ENCODE data around the gene TCTA. TPM values are rescaled to one million over a fixed set of nuclear protein-coding genes. Genes with fewer than 3 reads are reported as not detected.

Gene TCTA
- total RNA-seq, 1 donor from 2014 or later = 38.1 TPM

DNA sequence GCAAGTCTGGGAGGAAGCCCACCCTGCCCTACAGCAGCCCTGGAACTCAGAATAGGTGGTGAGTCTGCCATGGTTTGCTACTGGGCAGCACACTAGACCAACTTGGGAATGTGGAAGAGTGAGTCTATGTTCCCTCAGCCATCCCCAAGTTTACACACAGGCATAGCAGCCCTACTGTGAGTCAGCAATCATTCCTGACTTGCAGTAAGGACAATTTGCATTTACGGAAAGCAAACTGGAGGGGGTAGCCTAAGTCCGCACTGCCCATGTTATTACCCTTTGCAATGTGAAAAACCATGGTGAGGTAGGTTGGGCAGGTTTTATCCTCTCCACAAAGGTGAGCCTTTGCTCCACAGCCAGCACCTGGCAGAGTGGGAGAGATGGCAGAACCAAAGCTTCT is 4.6 kb downstream of the TCTA start:
- TF ChIP-seq, protein P1, sequence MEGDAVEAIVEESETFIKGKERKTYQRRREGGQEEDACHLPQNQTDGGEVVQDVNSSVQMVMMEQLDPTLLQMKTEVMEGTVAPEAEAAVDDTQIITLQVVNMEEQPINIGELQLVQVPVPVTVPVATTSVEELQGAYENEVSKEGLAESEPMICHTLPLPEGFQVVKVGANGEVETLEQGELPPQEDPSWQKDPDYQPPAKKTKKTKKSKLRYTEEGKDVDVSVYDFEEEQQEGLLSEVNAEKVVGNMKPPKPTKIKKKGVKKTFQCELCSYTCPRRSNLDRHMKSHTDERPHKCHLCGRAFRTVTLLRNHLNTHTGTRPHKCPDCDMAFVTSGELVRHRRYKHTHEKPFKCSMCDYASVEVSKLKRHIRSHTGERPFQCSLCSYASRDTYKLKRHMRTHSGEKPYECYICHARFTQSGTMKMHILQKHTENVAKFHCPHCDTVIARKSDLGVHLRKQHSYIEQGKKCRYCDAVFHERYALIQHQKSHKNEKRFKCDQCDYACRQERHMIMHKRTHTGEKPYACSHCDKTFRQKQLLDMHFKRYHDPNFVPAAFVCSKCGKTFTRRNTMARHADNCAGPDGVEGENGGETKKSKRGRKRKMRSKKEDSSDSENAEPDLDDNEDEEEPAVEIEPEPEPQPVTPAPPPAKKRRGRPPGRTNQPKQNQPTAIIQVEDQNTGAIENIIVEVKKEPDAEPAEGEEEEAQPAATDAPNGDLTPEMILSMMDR (IDR thresholded peaks at IDR 0.05) = no peak
- DNase-seq (no peak), ATAC-seq (no peak)
- Histone ChIP-seq H3K4me3 (no peak overlapping the region), H3K27me3 (no peaks in the 10 kb centered on the region), H3K36me3 (peaks cover 17% of the 10 kb centered on the region), H3K9me3 (no peaks in the 10 kb centered on the region), H3K27ac (peak overlapping the region; percentile 66), H3K4me1 (peaks cover 33% of the 10 kb centered on the region)
- intact Hi-C loops (cut with DNase I) = no loop called here

DNA sequence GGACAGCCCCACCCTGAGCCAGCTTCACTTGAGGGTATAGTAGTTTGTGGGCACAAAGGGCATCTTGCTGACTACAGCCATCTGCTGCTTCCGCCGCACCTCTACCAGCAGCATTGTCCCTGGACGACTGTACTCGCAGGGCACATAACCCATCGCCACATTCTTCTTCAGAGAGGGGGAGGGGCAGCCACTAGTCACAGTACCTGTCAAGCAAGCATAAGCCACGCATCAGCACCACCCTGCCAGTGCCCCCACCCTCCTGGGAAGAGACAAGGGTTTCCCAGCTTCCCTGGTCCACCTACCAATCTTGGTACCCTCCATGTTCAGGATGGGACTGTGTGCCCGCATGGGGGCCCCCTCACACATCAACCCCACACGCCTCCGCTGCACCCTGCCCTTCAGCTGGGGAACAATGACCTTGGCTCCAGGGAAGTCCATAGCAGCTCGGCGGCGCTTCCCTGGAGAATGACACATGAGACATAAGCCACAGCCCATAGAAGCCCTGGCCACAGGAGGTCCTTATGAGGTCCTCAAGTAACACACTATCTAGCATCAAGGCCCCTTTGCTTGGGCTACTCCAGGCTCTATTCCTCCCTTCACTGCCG is 5.4 kb downstream of the TCTA start:
- no peak for DNase-seq
- Histone ChIP-seq H3K36me3 (peaks cover 17% of the 10 kb centered on the region), H3K9me3 (no peaks in the 10 kb centered on the region), H3K4me1 (peaks cover 33% of the 10 kb centered on the region), H3K27ac (peak overlapping the region; percentile 66), H3K27me3 (no peaks in the 10 kb centered on the region), H3K4me3 (no peak overlapping the region)
- TF ChIP-seq, protein P1 (IDR thresholded peaks at IDR 0.05) = no peak
- no peak for ATAC-seq
- intact Hi-C loops (cut with DNase I) = no loop called here

DNA sequence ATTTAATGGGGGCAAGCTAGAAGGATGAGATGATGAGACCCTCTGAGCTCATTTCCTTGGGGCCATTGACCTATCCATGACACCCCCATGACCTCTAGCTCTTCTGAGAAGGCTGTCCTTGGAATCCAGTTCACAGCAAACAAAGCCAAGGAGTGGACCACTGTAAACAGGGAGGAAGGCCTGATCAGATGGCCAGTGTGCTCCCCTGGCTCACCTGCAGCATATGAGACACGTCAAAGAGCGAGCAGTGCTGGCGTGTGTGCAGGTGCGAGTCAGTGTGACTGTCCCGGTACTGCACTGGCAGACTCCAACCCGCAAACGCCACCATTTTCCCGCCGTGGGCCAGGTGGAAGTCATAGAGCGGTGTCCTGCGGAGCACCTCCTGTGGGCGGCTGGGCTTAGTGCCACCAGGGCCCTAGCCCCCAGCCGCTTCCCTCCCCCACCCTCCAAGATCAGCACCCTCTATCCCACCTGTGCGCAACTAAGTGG is 9.7 kb downstream of the TCTA start:
- Histone ChIP-seq H3K4me1 (peaks cover 6% of the 10 kb centered on the region), H3K27ac (no peak overlapping the region), H3K27me3 (no peaks in the 10 kb centered on the region), H3K4me3 (peak overlapping the region; percentile 20), H3K36me3 (peaks cover 22% of the 10 kb centered on the region), H3K9me3 (no peaks in the 10 kb centered on the region)
- intact Hi-C loops (cut with DNase I) = no loop called here
- ATAC-seq (peak; percentile 13), DNase-seq (no peak)
- TF ChIP-seq, protein P1 (IDR thresholded peaks at IDR 0.05) = no peak

DNA sequence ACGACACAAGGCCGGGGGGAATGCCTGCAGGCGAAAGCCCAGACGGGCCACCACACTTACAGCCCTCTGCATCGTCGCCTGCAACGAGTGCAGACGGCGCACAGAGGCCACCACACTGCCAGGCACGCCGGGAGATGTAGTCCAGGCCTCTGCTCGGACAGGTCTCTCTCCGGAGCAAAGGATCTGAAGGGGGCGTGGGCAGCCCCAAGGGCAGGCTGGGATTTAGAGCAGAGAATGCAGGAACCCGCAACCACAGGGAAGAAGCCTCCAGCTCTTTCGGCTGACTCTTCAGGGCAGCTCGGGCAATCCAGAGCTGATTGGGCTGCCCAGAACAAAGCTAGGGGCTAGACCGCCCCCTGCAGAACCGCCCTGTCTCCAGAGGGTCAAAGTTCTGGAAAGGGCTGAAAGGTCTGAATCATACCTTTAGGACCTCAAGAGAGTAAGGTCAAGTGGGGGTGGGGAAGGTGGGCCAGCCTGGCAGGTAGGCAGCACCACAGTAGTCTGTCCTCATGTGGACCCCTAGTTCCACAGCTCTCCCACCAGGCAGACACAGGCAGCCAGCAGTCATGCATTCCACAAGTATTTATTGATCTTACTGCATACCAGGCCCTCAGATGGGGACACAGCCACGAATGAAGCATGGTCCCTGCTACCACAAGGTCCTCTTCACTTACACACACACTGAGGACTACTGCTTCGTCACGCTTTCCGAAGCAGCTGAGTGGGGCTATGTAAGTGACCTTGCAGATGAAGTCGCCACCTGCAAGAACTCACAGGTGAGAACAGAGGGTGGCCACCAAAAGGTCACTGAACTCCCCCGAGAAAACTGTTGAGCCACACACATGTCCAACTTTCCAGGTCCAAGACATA is 10.4 kb downstream of the TCTA start, which contains the start of gene AMT:
Gene AMT (minus strand): TSS at position 95 of the 870 bp plus-strand sequence. CDS start 23 bp downstream, at position 72.
- H3K27me3 ChIP-seq = no peaks in the 10 kb centered on the region
- H3K9me3 ChIP-seq = no peaks in the 10 kb centered on the region
- intact Hi-C loops (cut with DNase I) = no loop called here
- TF ChIP-seq, protein P1 (IDR thresholded peaks at IDR 0.05) = no peak
- DNase-seq = peak; percentile 74
- ATAC-seq = peak; percentile 69
- peaks cover 17% of the 10 kb centered on the region for H3K36me3 ChIP-seq
- peak within 1 kb of the TSS; percentile 20 for H3K4me3 ChIP-seq
- no peak within 1 kb of the TSS for H3K27ac ChIP-seq
- no peaks in the 10 kb centered on the region for H3K4me1 ChIP-seq

DNA sequence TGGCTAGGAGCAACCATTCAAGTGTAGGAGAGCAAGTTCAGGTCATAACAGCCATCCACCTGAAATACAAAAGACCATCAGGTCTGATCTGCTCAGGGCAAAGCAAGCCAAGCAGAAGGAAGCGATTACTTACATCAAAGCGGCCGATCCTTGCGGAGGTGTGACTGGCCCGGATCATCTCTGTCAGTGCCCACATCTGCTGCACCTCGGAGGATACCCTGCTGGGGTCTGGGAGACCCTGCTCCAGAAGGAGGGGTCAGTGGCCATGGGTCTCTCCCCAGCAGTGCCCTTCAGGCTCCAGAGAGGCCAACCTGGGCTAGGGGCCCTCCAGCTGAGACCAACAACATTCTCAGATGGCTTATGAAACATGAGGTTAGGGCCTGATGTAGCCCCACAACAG is 12.6 kb downstream of the TCTA start:
- intact Hi-C loops (cut with DNase I) = no loop called here
- no peak for ATAC-seq

More for the DNA sequence above, 12.6 kb downstream of the TCTA start:
- TF ChIP-seq, protein P1 (IDR thresholded peaks at IDR 0.05) = no peak
- Histone ChIP-seq H3K4me3 (no peak overlapping the region), H3K36me3 (peaks cover 13% of the 10 kb centered on the region), H3K9me3 (no peaks in the 10 kb centered on the region), H3K27me3 (no peaks in the 10 kb centered on the region), H3K27ac (no peak overlapping the region), H3K4me1 (peaks cover 10% of the 10 kb centered on the region)
- DNase-seq = no peak
